ENCODE measurements around the gene MAPKAP1.
"Not testable (repeated sequence)": the region's sequence is repeated elsewhere in the genome, so short reads cannot be mapped to it uniquely, and the experiment has no call there.

Gene MAPKAP1

GRCh38 chr9:125579030-125579932 lies 127.7 kb downstream of the MAPKAP1 start:
- H4K20me1 ChIP-seq: no peaks in the 10 kb centered on the region
- H3K4me2 ChIP-seq: no peak overlapping the region
- no peak overlapping the region for H3K4me3 ChIP-seq
- no peaks in the 10 kb centered on the region for H3K4me1 ChIP-seq
- H3K27me3 ChIP-seq: no peaks in the 10 kb centered on the region
- H3K27ac ChIP-seq: no peak overlapping the region
- H3K9ac ChIP-seq: no peak overlapping the region
- TF ChIP-seq Cebpa-rat (IDR thresholded peaks at IDR 0.05): no peak
- H3K9me3 ChIP-seq (replicated peaks in 1 of 11): peaks cover 39 to 60% (median 49%) of the 10 kb centered on the region in 11 experiments; a peak in 21 of 22 replicates
- peaks cover 50 to 79% (median 61%) of the 10 kb centered on the region in 11 experiments for H3K36me3 ChIP-seq

- Histone ChIP-seq H3K27me3 (no peaks in the 10 kb centered on the region), H3K4me2 (no peak overlapping the region), H3K36me3 (peaks cover 49 to 76% (median 61%) of the 10 kb centered on the region in 11 experiments), H3K4me1 (no peaks in the 10 kb centered on the region), H3K27ac (no peak overlapping the region), H3K9ac (no peak overlapping the region), H3K4me3 (no peak overlapping the region), H4K20me1 (no peaks in the 10 kb centered on the region), H3K9me3 (replicated peaks in 1 of 11) (peaks cover 64 to 93% (median 87%) of the 10 kb centered on the region in 11 experiments)
- no peak for TF ChIP-seq Cebpa-rat (IDR thresholded peaks at IDR 0.05)
Measured at GRCh38 chr9:125574126-125574877, 132.7 kb downstream of the MAPKAP1 start.

GRCh38 chr9:125572461-125572860 lies 134.5 kb downstream of the MAPKAP1 start:
- H3K4me2 ChIP-seq: not testable (repeated sequence)

GRCh38 chr9:125571824-125572223 lies 135.2 kb downstream of the MAPKAP1 start:
- H3K4me1 ChIP-seq, H3K4me3 ChIP-seq, H3K9ac ChIP-seq, H3K27me3 ChIP-seq, H4K20me1 ChIP-seq, H3K4me2 ChIP-seq, H3K27ac ChIP-seq: not testable (repeated sequence)
- H3K36me3 ChIP-seq: peaks cover 57 to 89% (median 60%) of the 10 kb centered on the region in 11 experiments
- H3K9me3 ChIP-seq (replicated peaks in 1 of 11): peaks cover 60 to 83% (median 75%) of the 10 kb centered on the region in 11 experiments

More at GRCh38 chr9:125572461-125572860, 134.5 kb downstream of the MAPKAP1 start:
- H3K27me3 ChIP-seq, H3K4me1 ChIP-seq, H4K20me1 ChIP-seq, H3K9ac ChIP-seq, H3K4me3 ChIP-seq, H3K27ac ChIP-seq: not testable (repeated sequence)
- H3K36me3 ChIP-seq: peaks cover 54 to 84% (median 60%) of the 10 kb centered on the region in 11 experiments
- H3K9me3 ChIP-seq (replicated peaks in 1 of 11): peaks cover 60 to 88% (median 80%) of the 10 kb centered on the region in 11 experiments

- Histone ChIP-seq H4K20me1 (peaks cover 0 to 7% (median 0%) of the 10 kb centered on the region in 11 experiments; a peak in 5 of 22 replicates), H3K9ac (no peak overlapping the region), H3K4me2 (no peak overlapping the region), H3K27me3 (no peaks in the 10 kb centered on the region), H3K9me3 (replicated peaks in 1 of 11) (peaks cover 46 to 69% (median 60%) of the 10 kb centered on the region in 11 experiments), H3K4me3 (no peak overlapping the region), H3K36me3 (peaks cover 46 to 87% (median 52%) of the 10 kb centered on the region in 11 experiments), H3K4me1 (no peaks in the 10 kb centered on the region), H3K27ac (no peak overlapping the region)
- no peak for TF ChIP-seq Cebpa-rat (IDR thresholded peaks at IDR 0.05)
Measured at GRCh38 chr9:125570246-125570645, 136.8 kb downstream of the MAPKAP1 start.

GRCh38 chr9:125568621-125569020 lies 138.4 kb downstream of the MAPKAP1 start:
- Histone ChIP-seq H3K36me3 (peaks cover 30 to 80% (median 42%) of the 10 kb centered on the region in 11 experiments), H3K4me3 (no peak overlapping the region), H3K27ac (no peak overlapping the region), H3K9ac (no peak overlapping the region), H3K27me3 (no peaks in the 10 kb centered on the region), H3K4me2 (no peak overlapping the region), H3K9me3 (replicated peaks in 1 of 11) (peaks cover 31 to 53% (median 44%) of the 10 kb centered on the region in 11 experiments), H3K4me1 (no peaks in the 10 kb centered on the region), H4K20me1 (peaks cover 0 to 7% (median 0%) of the 10 kb centered on the region in 11 experiments; a peak in 5 of 22 replicates)
- no peak for TF ChIP-seq Cebpa-rat (IDR thresholded peaks at IDR 0.05)

- Histone ChIP-seq H3K9me3 (replicated peaks in 1 of 11) (peaks cover 5 to 27% (median 18%) of the 10 kb centered on the region in 11 experiments; a peak in 20 of 22 replicates), H4K20me1 (peaks cover 0 to 29% (median 5%) of the 10 kb centered on the region in 11 experiments; a peak in 9 of 22 replicates), H3K4me1 (peaks cover 0 to 11% (median 8%) of the 10 kb centered on the region in 10 experiments; a peak in 15 of 20 replicates), H3K36me3 (peaks cover 8 to 55% (median 19%) of the 10 kb centered on the region in 11 experiments; a peak in 19 of 22 replicates)
- not testable (repeated sequence) for H3K27me3 ChIP-seq, H3K9ac ChIP-seq, H3K4me2 ChIP-seq, H3K4me3 ChIP-seq, H3K27ac ChIP-seq
Measured at GRCh38 chr9:125566051-125566450, 141.0 kb downstream of the MAPKAP1 start.

GRCh38 chr9:125565126-125565525 lies 141.9 kb downstream of the MAPKAP1 start:
- Histone ChIP-seq H3K9me3 (replicated peaks in 1 of 11) (peaks cover 0 to 20% (median 9%) of the 10 kb centered on the region in 11 experiments; a peak in 16 of 22 replicates), H3K4me2 (no peak overlapping the region), H3K27me3 (no peaks in the 10 kb centered on the region)

GRCh38 chr9:125564631-125565030 lies 142.4 kb downstream of the MAPKAP1 start:
- no peak overlapping the region for H3K4me3 ChIP-seq
- peaks cover 0 to 39% (median 5%) of the 10 kb centered on the region in 11 experiments; a peak in 10 of 22 replicates for H4K20me1 ChIP-seq
- H3K4me1 ChIP-seq: peaks cover 0 to 11% (median 8%) of the 10 kb centered on the region in 10 experiments; a peak in 15 of 20 replicates
- H3K27ac ChIP-seq: no peak overlapping the region
- H3K27me3 ChIP-seq: no peaks in the 10 kb centered on the region
- TF ChIP-seq Cebpa-rat (IDR thresholded peaks at IDR 0.05): no peak
- H3K9ac ChIP-seq: no peak overlapping the region
- H3K4me2 ChIP-seq: no peak overlapping the region
- peaks cover 0 to 16% (median 5%) of the 10 kb centered on the region in 11 experiments; a peak in 5 of 22 replicates for H3K9me3 ChIP-seq (replicated peaks in 1 of 11)
- peaks cover 1 to 53% (median 14%) of the 10 kb centered on the region in 11 experiments; a peak in 18 of 22 replicates for H3K36me3 ChIP-seq

More at GRCh38 chr9:125565126-125565525, 141.9 kb downstream of the MAPKAP1 start:
- Histone ChIP-seq H3K4me1 (peaks cover 0 to 11% (median 8%) of the 10 kb centered on the region in 10 experiments; a peak in 15 of 20 replicates), H3K36me3 (peaks cover under 1 to 51% (median 17%) of the 10 kb centered on the region in 11 experiments; a peak in 20 of 22 replicates), H4K20me1 (peaks cover 0 to 36% (median 5%) of the 10 kb centered on the region in 11 experiments; a peak in 9 of 22 replicates), H3K4me3 (no peak overlapping the region), H3K27ac (no peak overlapping the region), H3K9ac (no peak overlapping the region)
- no peak for TF ChIP-seq Cebpa-rat (IDR thresholded peaks at IDR 0.05)
